Measurements from ENCODE around the gene GAS2.

GRCh38 chr11:22657101-22657694 lies 9.2 kb upstream of the GAS2 start:
- TF ChIP-seq CTCF (IDR thresholded peaks at IDR 0.05) (no peak), POLR2A (IDR thresholded peaks at IDR 0.05) (no peak), EP300 (IDR thresholded peaks at IDR 0.05) (no peak)
